CD14-positive monocyte (primary cell): Measurements from ENCODE around the gene NLRC5. TPM values are rescaled to one million over a fixed set of nuclear protein-coding genes. Genes with fewer than 3 reads are reported as not detected.

Experiments used
- DNase-seq, 3 donors: peaks; one replicate each; pipeline ENCODE4 v3.0.0-alpha.2; 2011 to 2022
- H2AFZ ChIP-seq: 2 replicates; pipeline ENCODE4 v1.6.0; 2012; ENCODE audit warnings: mild to moderate bottlenecking, low read depth, low read length, inconsistent platforms; ENCODE audit not compliant: insufficient read depth, poor library complexity, severe bottlenecking
- H3K27ac ChIP-seq, 2 donors: 1 replicate in 1 of 2; 2 replicates in 1 of 2; pipeline ENCODE4 v1.5.1; 2012 to 2013; ENCODE audit warnings: low read length in 2 of 2, control low read depth in 1 of 2, inconsistent platforms in 1 of 2, low read depth in 1 of 2, mild to moderate bottlenecking in 1 of 2
- H3K27me3 ChIP-seq, 2 donors: one replicate each; pipeline versions ENCODE4 v1.6.0 to v1.6.1; 2011 to 2013; ENCODE audit warnings: low read length in 2 of 2; ENCODE audit not compliant: control insufficient read depth in 2 of 2, insufficient read depth in 2 of 2
- H3K36me3 ChIP-seq, 2 donors: replicated peaks in 1 of 2; 1 replicate in 1 of 2; 2 replicates in 1 of 2; pipeline versions ENCODE4 v1.5.1 to v1.6.1; 2012 to 2013; ENCODE audit warnings: low read length in 2 of 2, control low read depth in 1 of 2, inconsistent platforms in 1 of 2, mild to moderate bottlenecking in 1 of 2; ENCODE audit not compliant: insufficient read depth in 2 of 2, control insufficient read depth in 1 of 2
- H3K4me1 ChIP-seq, 2 donors: 1 replicate in 1 of 2; 2 replicates in 1 of 2; pipeline versions ENCODE4 v1.5.1 to v1.6.1; 2012 to 2013; ENCODE audit warnings: low read length in 2 of 2, control low read depth in 1 of 2, inconsistent platforms in 1 of 2, mild to moderate bottlenecking in 1 of 2, moderate library complexity in 1 of 2; ENCODE audit not compliant: insufficient read depth in 2 of 2, control insufficient read depth in 1 of 2
- H3K4me2 ChIP-seq: replicated peaks from 2 replicates; pipeline ENCODE3; 2012; ENCODE audit warnings: low read length, moderate library complexity, mild to moderate bottlenecking; ENCODE audit not compliant: poor library complexity, severe bottlenecking; ENCODE audit errors: extremely low read depth
- H3K4me3 ChIP-seq, 3 experiments: fragments of 200-600 bp in 1 of 3; sonication (generic) in 1 of 3; replicated peaks in 1 of 3; 1 replicate in 2 of 3; 2 replicates in 1 of 3; pipeline ENCODE4 v1.5.1; 2011 to 2013; ENCODE audit warnings: low read length in 3 of 3, mild to moderate bottlenecking in 3 of 3, control low read depth in 2 of 3, low read depth in 2 of 3, inconsistent platforms in 1 of 3, moderate library complexity in 1 of 3
- H3K79me2 ChIP-seq: 2 replicates; pipeline ENCODE4 v1.6.0; 2012; ENCODE audit warnings: mild to moderate bottlenecking, control low read depth, inconsistent platforms, low read length, moderate library complexity; ENCODE audit not compliant: insufficient read depth
- H3K9ac ChIP-seq: 2 replicates; pipeline ENCODE4 v1.6.0; 2017; ENCODE audit warnings: low read length, mild to moderate bottlenecking; ENCODE audit not compliant: insufficient read depth, poor library complexity, severe bottlenecking
- H3K9me3 ChIP-seq, 2 donors: replicated peaks in 1 of 2; 1 replicate in 1 of 2; 2 replicates in 1 of 2; pipeline versions ENCODE4 v1.5.1 to v1.6.1; 2012 to 2013; ENCODE audit warnings: low read length in 2 of 2, control low read depth in 1 of 2; ENCODE audit not compliant: control insufficient read depth in 1 of 2, insufficient read depth in 1 of 2
- H4K20me1 ChIP-seq: 2 replicates; pipeline ENCODE4 v1.6.0; 2012; ENCODE audit warnings: mild to moderate bottlenecking, low read length, control low read depth, moderate library complexity; ENCODE audit not compliant: insufficient read depth
- H3K27ac Mint-ChIP-seq, 7 donors: one replicate each; pipeline ENCODE4 v1.8.0; 2020; ENCODE audit warnings: mild to moderate bottlenecking in 7 of 7, mixed read lengths in 7 of 7, moderate library complexity in 6 of 7, inconsistent platforms in 2 of 7
- H3K27me3 Mint-ChIP-seq, 3 donors: one replicate each; pipeline ENCODE4 v1.8.0; 2021 to 2022; ENCODE audit warnings: low read depth in 3 of 3, mild to moderate bottlenecking in 3 of 3, mixed read lengths in 3 of 3, moderate library complexity in 3 of 3, inconsistent platforms in 1 of 3
- H3K36me3 Mint-ChIP-seq, 2 donors: one replicate each; pipeline ENCODE4 v1.8.0; 2020; ENCODE audit warnings: mixed read lengths in 2 of 2, inconsistent platforms in 1 of 2, mild to moderate bottlenecking in 1 of 2
- H3K4me1 Mint-ChIP-seq: one replicate; pipeline ENCODE4 v1.8.0; 2020; ENCODE audit warnings: mild to moderate bottlenecking, mixed read lengths
- H3K4me3 Mint-ChIP-seq, 2 donors: one replicate each; pipeline ENCODE4 v1.8.0; 2020; ENCODE audit warnings: mild to moderate bottlenecking in 2 of 2, mixed read lengths in 2 of 2, moderate library complexity in 1 of 2
- H3K9me3 Mint-ChIP-seq, 7 donors: one replicate each; pipeline ENCODE4 v1.8.0; 2020 to 2022; ENCODE audit warnings: mixed read lengths in 7 of 7, mild to moderate bottlenecking in 6 of 7, moderate library complexity in 6 of 7, inconsistent platforms in 2 of 7
- CTCF ChIP-seq: fragments of 200-600 bp; IDR thresholded peaks from one replicate; pipeline ENCODE4 v1.8.0; 2022; ENCODE audit warnings: antibody characterized with exemption, mild to moderate bottlenecking
- WGBS: methylation state at CpG from one replicate; pipeline ENCODE4 v1.1.5; 2013; ENCODE audit warnings: missing lambda C conversion rate; ENCODE audit not compliant: insufficient coverage; 5-methylcytosine and 5-hydroxymethylcytosine counted together
- intact Hi-C, 2 donors: fragments of 100-400 bp; cut with micrococcal nuclease; formaldehyde crosslinking; loops; one replicate each; pipeline versions ENCODE4 v1.15.0 to v1.15.1; 2023
- polyA plus RNA-seq, 3 donors: library from polyadenylated mRNA; depleted of rRNA in 1 of 3; unstranded in 2 of 3; stranded (reverse) in 1 of 3; fragments of 300-500 nt in 2 of 3; fragments of >200 nt in 1 of 3; fragmentation: Illumina TruSeq in 2 of 3; gene quantifications; 1 replicate in 2 of 3; 2 replicates in 1 of 3; pipeline ENCODE4 v1.2.3, GENCODE V29; 2012 to 2021

NLRC5 gene
- polyA plus RNA-seq, 3 donors: 10.3 to 171 (median 21.6) TPM

DNA sequence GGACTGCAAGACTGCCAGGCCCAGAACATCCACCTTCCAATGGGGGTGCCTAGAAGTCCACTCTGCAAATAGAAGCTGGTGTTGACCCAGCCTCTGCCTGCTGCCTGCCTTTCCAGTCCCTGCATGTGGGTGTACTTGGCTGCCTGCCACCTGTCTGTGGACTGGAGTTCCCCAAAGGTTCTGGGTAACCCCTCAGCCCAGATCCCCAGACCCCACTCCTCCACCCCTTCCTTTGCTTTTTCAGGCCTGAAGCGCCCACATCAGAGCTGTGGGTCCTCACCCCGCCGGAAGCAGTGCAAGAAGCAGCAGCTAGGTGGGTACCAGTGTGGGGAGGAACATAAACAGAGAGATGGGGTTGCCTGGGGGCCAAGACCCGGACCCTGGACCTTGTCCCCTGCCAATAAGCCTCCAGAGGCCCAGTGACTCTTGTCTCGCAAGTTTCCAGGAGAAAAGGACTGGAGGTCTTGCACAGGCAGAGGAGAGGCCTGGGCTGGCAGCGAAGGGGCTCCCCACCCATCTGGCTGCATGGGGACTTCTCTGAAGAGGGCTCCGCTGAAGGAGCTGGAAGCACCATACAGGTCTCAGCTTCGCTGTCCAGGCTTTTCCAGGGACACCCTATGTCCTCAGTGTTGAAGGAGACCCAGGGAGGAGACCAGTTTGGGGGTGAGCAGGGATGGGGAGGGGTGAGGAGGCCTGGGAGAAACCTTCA lies 34.3 kb downstream of the NLRC5 start:
- peaks cover 9% of the 10 kb centered on the region for H4K20me1 ChIP-seq
- Mint-ChIP-seq H3K36me3 (peaks cover 77 to 81% of the 10 kb centered on the region in 2 donors), H3K4me1 (peaks cover 58% of the 10 kb centered on the region), H3K9me3 (peaks cover 0 to 1% (median 0%) of the 10 kb centered on the region in 7 donors), H3K27me3 (no peaks in the 10 kb centered on the region), H3K27ac (peak overlapping the region in 4 of 7 donors; percentile 45 to 83 (median 76)), H3K4me3 (no peak overlapping the region)
- no peak overlapping the region for H2AFZ ChIP-seq
- H3K79me2 ChIP-seq: peaks cover 11% of the 10 kb centered on the region
- no peak overlapping the region for H3K4me3 ChIP-seq
- H3K27ac ChIP-seq: peak overlapping the region; percentile 60 to 67
- H3K9ac ChIP-seq: no peak overlapping the region
- H3K4me1 ChIP-seq: peaks cover 40 to 45% of the 10 kb centered on the region in 2 donors
- whole genome bisulfite sequencing: 92% methylated on average over 4 of the region's 8 CpGs
- H3K9me3 ChIP-seq: no peaks in the 10 kb centered on the region
- H3K4me2 ChIP-seq: no peak overlapping the region
- intact Hi-C loops: no loop called here
- H3K27me3 ChIP-seq: no peaks in the 10 kb centered on the region
- no peak for DNase-seq
- TF ChIP-seq CTCF: no peak
- H3K36me3 ChIP-seq: peaks cover 46 to 74% of the 10 kb centered on the region in 2 donors

DNA sequence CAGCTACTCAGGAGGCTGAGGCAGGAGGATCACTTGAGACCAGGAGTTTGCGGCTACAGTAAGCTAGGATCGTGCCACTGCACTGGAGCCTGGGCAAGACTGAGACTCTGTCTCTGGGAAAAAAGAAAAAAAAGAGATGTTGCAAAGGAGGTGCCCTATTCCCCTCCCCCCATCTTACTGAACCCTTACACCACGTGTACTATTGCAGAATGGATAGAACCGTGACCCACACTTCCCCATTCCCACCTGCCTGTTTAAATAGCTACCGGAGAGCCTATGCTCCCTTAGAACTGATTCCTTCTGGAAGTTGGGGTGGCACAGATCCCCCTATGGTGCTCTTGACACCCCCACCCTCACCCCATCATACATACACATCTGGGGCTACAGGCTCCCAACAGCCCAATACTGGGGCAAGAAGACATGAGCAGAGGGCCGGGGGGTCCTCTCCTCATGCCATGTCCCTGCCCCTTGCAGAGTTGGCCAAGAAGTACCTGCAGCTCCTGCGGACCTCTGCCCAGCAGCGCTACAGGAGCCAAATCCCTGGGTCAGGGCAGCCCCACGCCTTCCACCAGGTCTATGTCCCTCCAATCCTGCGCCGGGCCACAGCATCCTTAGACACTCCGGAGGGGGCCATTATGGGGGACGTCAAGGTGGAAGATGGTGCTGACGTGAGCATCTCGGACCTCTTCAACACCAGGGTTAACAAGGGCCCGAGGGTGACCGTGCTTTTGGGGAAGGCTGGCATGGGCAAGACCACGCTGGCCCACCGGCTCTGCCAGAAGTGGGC lies 35.7 kb downstream of the NLRC5 start:
- H3K27me3 Mint-ChIP-seq: no peaks in the 10 kb centered on the region

More for the DNA sequence above, 35.7 kb downstream of the NLRC5 start:
- Histone ChIP-seq H3K4me1 (peaks cover 45% of the 10 kb centered on the region in 2 donors), H3K4me2 (peak overlapping the region; percentile 31), H3K27me3 (no peaks in the 10 kb centered on the region), H4K20me1 (peaks cover 7% of the 10 kb centered on the region), H3K4me3 (peak overlapping the region in 1 of 3 experiments; percentile 30), H3K36me3 (peaks cover 46 to 74% of the 10 kb centered on the region in 2 donors), H2AFZ (no peak overlapping the region), H3K9me3 (no peaks in the 10 kb centered on the region), H3K79me2 (peaks cover 11% of the 10 kb centered on the region), H3K9ac (peak overlapping the region; percentile 11), H3K27ac (peak overlapping the region; percentile 60 to 67)
- DNase-seq: peak; percentile 59 to 69 (median 65)
- H3K4me3 Mint-ChIP-seq: peak overlapping the region in 1 of 2 donors; percentile 30
- WGBS: 86% methylated on average over 16 of the region's 19 CpGs
- H3K36me3 Mint-ChIP-seq: peaks cover 77 to 80% of the 10 kb centered on the region in 2 donors
- no peak for TF ChIP-seq CTCF
- peaks cover 0 to 1% (median 0%) of the 10 kb centered on the region in 7 donors for H3K9me3 Mint-ChIP-seq
- H3K4me1 Mint-ChIP-seq: peaks cover 62% of the 10 kb centered on the region
- intact Hi-C loops: no loop called here
- H3K27ac Mint-ChIP-seq: peak overlapping the region; percentile 60 to 84 (median 75)
